PFSK-1 (cell line): ENCODE measurements around the gene RSF1.

Source experiments
- FOXP2 ChIP-seq: optimal IDR thresholded peaks from 2 replicates; pipeline ENCODE3; 2011; ENCODE audit warnings: borderline replicate concordance, control low read depth, inconsistent platforms; ENCODE audit not compliant: insufficient read depth; ENCODE audit errors: extremely low read length, extremely low read depth
- POLR2AphosphoS5 ChIP-seq: IDR thresholded peaks from 2 replicates; pipeline ENCODE4 v1.6.1; 2012; ENCODE audit warnings: low read depth, mild to moderate bottlenecking, control low read depth, low read length, moderate library complexity
- REST ChIP-seq, 2 experiments: IDR thresholded peaks; 2 replicates each; pipeline versions ENCODE4 v1.6.1 to v1.8.0; 2011 to 2012; ENCODE audit warnings: low read depth in 2 of 2, low read length in 2 of 2, control low read depth in 1 of 2, inconsistent platforms in 1 of 2, mild to moderate bottlenecking in 1 of 2, moderate library complexity in 1 of 2; ENCODE audit not compliant: insufficient read depth in 1 of 2
- SIN3A ChIP-seq: IDR thresholded peaks from 2 replicates; pipeline ENCODE4 v1.6.1; 2012; ENCODE audit warnings: mild to moderate bottlenecking, low read length, moderate library complexity, borderline replicate concordance; ENCODE audit not compliant: insufficient read depth
- TAF1 ChIP-seq: IDR thresholded peaks from 2 replicates; pipeline ENCODE4 v1.6.1; 2012; ENCODE audit warnings: low read length, control low read depth, borderline replicate concordance; ENCODE audit not compliant: insufficient read depth

- TF ChIP-seq REST (IDR thresholded peaks at IDR 0.05; ENCODE audit: insufficient read depth in 1 of 2, low read depth in 2 of 2, low read length in 2 of 2) (no peak), TAF1 (no peak), POLR2AphosphoS5 (no peak), FOXP2 (no peak), SIN3A (no peak)
These were observed 115.2 kb downstream of the RSF1 start for GRCh38 chr11:77705195-77705875.
